GM13977 (cell line): ENCODE results near the gene DPEP3.
A peak's percentile ranks its signal among the peaks of the same experiment; 100 is the strongest.

Source experiments
- DNase-seq: peaks from one replicate; pipeline ENCODE4 v3.0.0; 2012; ENCODE audit warnings: low spot score
- in situ Hi-C: fragments of 300-500 bp; cut with MboI; formaldehyde crosslinking; loops from one replicate; pipeline ENCODE4 v1.12.0; 2022; ENCODE audit warnings: low sequenced_read_pairs, low pct_unique_long_range_greater_than_20kb, mixed read lengths, inconsistent platforms; ENCODE audit not compliant: unreplicated experiment
- TF ChIP-seq, protein P1 (sequence below): IDR thresholded peaks from 2 replicates; pipeline ENCODE4 v1.5.1; 2012; ENCODE audit warnings: mild to moderate bottlenecking, control low read depth; ENCODE audit not compliant: insufficient read depth; ENCODE audit errors: extremely low read depth, missing control alignments

The DPEP3 gene

DNA sequence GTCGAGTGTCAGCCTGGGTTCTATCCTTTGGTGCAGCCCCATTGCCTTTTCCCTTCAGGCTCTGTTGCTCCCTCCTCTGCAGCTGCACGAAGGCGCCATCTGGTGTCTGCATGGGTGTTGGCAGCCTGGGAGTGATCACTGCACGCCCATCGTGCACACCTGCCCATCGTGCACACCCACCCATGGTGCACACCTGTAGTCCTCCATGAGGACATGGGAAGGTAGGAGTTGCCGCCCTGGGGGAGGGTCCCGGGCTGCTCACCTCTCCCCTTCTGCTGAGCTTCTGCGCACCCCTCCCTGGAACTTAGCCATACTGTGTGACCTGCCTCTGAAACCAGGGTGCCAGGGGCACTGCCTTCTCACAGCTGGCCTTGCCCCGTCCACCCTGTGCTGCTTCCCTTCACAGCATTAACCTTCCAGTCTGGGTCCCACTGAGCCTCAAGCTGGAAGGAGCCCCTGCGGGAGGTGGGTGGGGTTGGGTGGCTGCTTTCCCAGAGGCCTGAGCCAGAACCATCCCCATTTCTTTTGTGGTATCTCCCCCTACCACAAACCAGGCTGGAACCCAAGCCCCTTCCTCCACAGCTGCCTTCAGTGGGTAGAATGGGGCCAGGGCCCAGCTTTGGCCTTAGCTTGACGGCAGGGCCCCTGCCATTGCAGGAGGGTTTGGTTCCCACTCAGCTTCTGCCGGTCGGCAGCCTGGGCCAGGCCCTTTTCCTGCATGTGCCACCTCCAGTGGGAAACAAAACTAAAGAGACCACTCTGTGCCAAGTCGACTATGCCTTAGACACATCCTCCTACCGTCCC lies 51.5 kb downstream of the DPEP3 start:
- in situ Hi-C loops = loop anchor here (10.0 kb wide), 1 partner anchor 244 kb away; no protein-coding TSS in a partner anchor
- TF ChIP-seq, protein P1, sequence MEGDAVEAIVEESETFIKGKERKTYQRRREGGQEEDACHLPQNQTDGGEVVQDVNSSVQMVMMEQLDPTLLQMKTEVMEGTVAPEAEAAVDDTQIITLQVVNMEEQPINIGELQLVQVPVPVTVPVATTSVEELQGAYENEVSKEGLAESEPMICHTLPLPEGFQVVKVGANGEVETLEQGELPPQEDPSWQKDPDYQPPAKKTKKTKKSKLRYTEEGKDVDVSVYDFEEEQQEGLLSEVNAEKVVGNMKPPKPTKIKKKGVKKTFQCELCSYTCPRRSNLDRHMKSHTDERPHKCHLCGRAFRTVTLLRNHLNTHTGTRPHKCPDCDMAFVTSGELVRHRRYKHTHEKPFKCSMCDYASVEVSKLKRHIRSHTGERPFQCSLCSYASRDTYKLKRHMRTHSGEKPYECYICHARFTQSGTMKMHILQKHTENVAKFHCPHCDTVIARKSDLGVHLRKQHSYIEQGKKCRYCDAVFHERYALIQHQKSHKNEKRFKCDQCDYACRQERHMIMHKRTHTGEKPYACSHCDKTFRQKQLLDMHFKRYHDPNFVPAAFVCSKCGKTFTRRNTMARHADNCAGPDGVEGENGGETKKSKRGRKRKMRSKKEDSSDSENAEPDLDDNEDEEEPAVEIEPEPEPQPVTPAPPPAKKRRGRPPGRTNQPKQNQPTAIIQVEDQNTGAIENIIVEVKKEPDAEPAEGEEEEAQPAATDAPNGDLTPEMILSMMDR = peak; percentile 90
- DNase-seq = peak; percentile 88

DNA sequence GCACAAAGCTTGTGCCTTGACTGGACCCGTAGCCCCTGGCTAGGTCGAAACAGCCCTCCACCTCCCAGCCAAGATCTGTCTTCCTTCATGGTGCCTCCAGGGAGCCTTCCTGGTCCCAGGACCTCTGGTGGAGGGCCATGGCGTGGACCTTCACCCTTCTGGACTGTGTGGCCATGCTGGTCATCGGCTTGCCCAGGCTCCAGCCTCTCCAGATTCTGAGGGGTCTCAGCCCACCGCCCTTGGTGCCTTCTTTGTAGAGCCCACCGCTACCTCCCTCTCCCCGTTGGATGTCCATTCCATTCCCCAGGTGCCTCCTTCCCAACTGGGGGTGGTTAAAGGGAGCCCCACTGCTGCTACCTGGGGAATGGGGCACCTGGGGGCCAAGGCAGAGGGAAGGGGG lies 52.2 kb downstream of the DPEP3 start:
- in situ Hi-C loops = loop anchor here (10.0 kb wide), 1 partner anchor 243 kb away; no protein-coding TSS in a partner anchor
- no peak for DNase-seq
- TF ChIP-seq, protein P1 = no peak

DNA sequence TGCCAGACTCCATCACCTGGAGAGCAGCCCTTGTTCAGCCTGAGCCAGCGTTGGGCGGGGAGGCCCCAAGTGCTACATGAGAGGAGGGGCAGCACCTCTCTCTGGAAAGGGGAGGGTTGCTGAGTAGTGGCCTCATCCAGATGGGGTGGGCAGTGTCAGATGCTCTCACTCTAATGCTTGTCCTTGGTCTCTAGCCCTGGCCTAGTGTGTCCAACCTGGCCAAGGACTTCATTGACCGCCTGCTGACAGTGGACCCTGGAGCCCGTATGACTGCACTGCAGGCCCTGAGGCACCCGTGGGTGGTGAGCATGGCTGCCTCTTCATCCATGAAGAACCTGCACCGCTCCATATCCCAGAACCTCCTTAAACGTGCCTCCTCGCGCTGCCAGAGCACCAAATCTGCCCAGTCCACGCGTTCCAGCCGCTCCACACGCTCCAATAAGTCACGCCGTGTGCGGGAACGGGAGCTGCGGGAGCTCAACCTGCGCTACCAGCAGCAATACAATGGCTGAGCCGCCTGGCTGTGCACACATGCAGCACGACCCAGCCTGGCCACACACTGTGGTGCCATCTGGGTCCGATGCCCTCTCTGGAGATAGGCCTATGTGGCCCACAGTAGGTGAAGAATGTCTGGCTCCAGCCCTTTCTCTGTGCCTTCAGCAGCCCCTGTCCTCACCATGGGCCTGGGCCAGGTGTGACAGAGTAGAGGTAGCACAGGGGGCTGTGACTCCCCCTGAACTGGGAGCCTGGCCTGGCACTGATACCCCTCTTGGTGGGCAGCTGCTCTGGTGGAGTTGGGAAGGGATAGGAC lies 53.0 kb downstream of the DPEP3 start:
- in situ Hi-C loops = loop anchor here (10.0 kb wide), 1 partner anchor 243 kb away; no protein-coding TSS in a partner anchor
- DNase-seq = no peak
- TF ChIP-seq, protein P1 = no peak

DNA sequence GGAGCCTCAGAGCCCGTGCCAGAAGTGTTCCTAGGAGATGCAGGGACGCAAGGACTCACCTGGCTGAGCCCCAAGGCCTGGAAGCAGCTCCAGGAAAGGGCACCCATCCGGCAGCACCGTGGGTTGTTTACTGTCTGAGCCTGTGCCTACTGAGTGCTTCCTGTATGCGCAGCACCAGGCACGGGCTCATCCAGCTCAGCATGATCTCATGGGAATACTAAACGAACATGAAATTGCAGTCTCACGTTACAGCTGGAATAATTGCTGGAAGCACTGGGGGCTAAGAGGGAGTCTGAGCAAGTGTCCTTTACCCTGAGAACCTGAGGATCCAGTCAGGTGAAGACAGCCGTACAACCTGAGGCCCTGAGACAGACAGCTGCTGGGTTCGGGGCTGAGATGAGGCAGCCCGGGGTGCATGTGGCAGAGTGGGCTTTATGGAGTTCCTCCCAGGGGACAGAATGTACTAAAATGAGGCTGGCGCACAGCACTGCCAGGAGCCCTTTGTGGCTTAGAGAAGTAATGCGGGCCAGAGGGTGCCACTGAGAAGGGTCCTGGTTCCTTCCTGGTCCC lies 54.0 kb downstream of the DPEP3 start:
- TF ChIP-seq, protein P1 = no peak
- DNase-seq = no peak
- in situ Hi-C loops = loop anchor here (10.0 kb wide), 1 partner anchor 241 kb away; no protein-coding TSS in a partner anchor
